Endothelial cell of umbilical vein (primary cell): Measurements from ENCODE around the gene KRT82. TPM values are rescaled to one million over a fixed set of nuclear protein-coding genes. Genes with fewer than 3 reads are reported as not detected.

Experiments
- BruUV-seq: library from RNA; stranded (reverse); fragments of 400-500 nt; replicated peaks from 2 replicates; lab custom pipeline; 2021; lab: Mats Ljungman, UMichigan
- CTCF ChIA-PET: fragments of 300-600, 350-600 bp; sonication (Branson Sonifier 250); formaldehyde crosslinking; loops from one replicate; lab custom pipeline; 2021; ENCODE audit warnings: antibody characterized with exemption, inconsistent platforms; lab: Charles Lee
- POLR2A ChIA-PET: fragments of 300-600, 350-600 bp; sonication (Branson Sonifier 250); formaldehyde crosslinking; loops from one replicate; lab custom pipeline; 2021; ENCODE audit warnings: antibody characterized with exemption, inconsistent platforms; lab: Charles Lee
- DNase-seq: peaks from one replicate; pipeline ENCODE4 v3.0.0-alpha.2; 2011; ENCODE audit warnings: low read depth, low spot score
- FAIRE-seq: peaks from 2 replicates; lab custom pipeline; 2011; peaks lifted over from hg19 to GRCh38; lab: Jason Lieb, UNC
- H2AFZ ChIP-seq: 2 replicates; pipeline ENCODE4 v1.6.0; 2012; ENCODE audit warnings: low read depth, low read length, control low read depth, inconsistent platforms
- H3K27ac ChIP-seq: 2 replicates; pipeline ENCODE4 v1.5.1; 2011; ENCODE audit warnings: low read depth, mild to moderate bottlenecking, control low read depth, low read length, moderate library complexity; ENCODE audit not compliant: insufficient read depth
- H3K27me3 ChIP-seq, 2 experiments: 2 replicates each; pipeline versions ENCODE4 v1.6.0 to v1.6.1; 2011; ENCODE audit warnings: low read length in 2 of 2, mixed read lengths in 1 of 2; ENCODE audit not compliant: control insufficient read depth in 2 of 2, insufficient read depth in 2 of 2
- H3K36me3 ChIP-seq, 2 experiments: 2 replicates in 1 of 2; 3 replicates in 1 of 2; pipeline ENCODE4 v1.5.1; 2011; ENCODE audit warnings: low read length in 2 of 2, mild to moderate bottlenecking in 1 of 2, moderate library complexity in 1 of 2; ENCODE audit not compliant: control insufficient read depth in 2 of 2, insufficient read depth in 2 of 2; ENCODE audit errors: extremely low read depth in 1 of 2
- H3K4me1 ChIP-seq: 3 replicates; pipeline ENCODE4 v1.5.1; 2011; ENCODE audit warnings: mild to moderate bottlenecking, low read length; ENCODE audit not compliant: control insufficient read depth, insufficient read depth; ENCODE audit errors: extremely low read depth
- H3K4me2 ChIP-seq: 2 replicates; pipeline ENCODE4 v1.6.1; 2011; ENCODE audit warnings: low read length, control low read depth, mixed read lengths; ENCODE audit not compliant: insufficient read depth
- H3K4me3 ChIP-seq, 3 experiments: fragments of 200-600 bp in 1 of 3; sonication (generic), shearing (Covaris generic) in 1 of 3; replicated peaks in 1 of 3; 2 replicates each; pipeline ENCODE4 v1.5.1; 2011 to 2016; ENCODE audit warnings: control low read depth in 3 of 3, low read length in 3 of 3, mild to moderate bottlenecking in 2 of 3, inconsistent platforms in 1 of 3, low read depth in 1 of 3, moderate library complexity in 1 of 3; ENCODE audit not compliant: insufficient read depth in 1 of 3
- H3K79me2 ChIP-seq: 2 replicates; pipeline ENCODE4 v1.6.0; 2012; ENCODE audit warnings: low read length, inconsistent platforms; ENCODE audit not compliant: control insufficient read depth, insufficient read depth
- H3K9ac ChIP-seq: replicated peaks from 2 replicates; pipeline ENCODE3; 2011; ENCODE audit warnings: low read length, control low read depth; ENCODE audit not compliant: insufficient read depth; ENCODE audit errors: extremely low read depth
- H3K9me1 ChIP-seq: replicated peaks from 3 replicates; pipeline ENCODE4 v1.6.0; 2011; ENCODE audit warnings: mild to moderate bottlenecking, low read length; ENCODE audit not compliant: control insufficient read depth, insufficient read depth; ENCODE audit errors: extremely low read depth
- H3K9me3 ChIP-seq: replicated peaks from 2 replicates; pipeline ENCODE4 v1.5.1; 2012; ENCODE audit warnings: low read length, inconsistent platforms; ENCODE audit not compliant: control insufficient read depth, insufficient read depth
- H4K20me1 ChIP-seq: replicated peaks from 2 replicates; pipeline ENCODE3; 2011; ENCODE audit warnings: mild to moderate bottlenecking, low read length; ENCODE audit not compliant: control insufficient read depth, insufficient read depth; ENCODE audit errors: extremely low read depth
- EZH2 ChIP-seq: IDR thresholded peaks from 2 replicates; pipeline ENCODE4 v1.6.1; 2012; ENCODE audit warnings: borderline replicate concordance, low read depth, mild to moderate bottlenecking, moderate library complexity, low read length, inconsistent platforms; ENCODE audit not compliant: severe bottlenecking
- FOS ChIP-seq: IDR thresholded peaks from 2 replicates; pipeline ENCODE4 v1.6.1; 2011; ENCODE audit warnings: mild to moderate bottlenecking, low read length, moderate library complexity, borderline replicate concordance; ENCODE audit not compliant: insufficient read depth
- GATA2 ChIP-seq: IDR thresholded peaks from 2 replicates; pipeline ENCODE4 v1.7.0; 2011; ENCODE audit warnings: low read depth, mild to moderate bottlenecking, moderate library complexity, mixed read lengths, low read length; ENCODE audit not compliant: insufficient read length, insufficient read depth
- JUN ChIP-seq: IDR thresholded peaks from 2 replicates; pipeline ENCODE4 v1.6.1; 2011; ENCODE audit warnings: borderline replicate concordance, low read depth; ENCODE audit not compliant: insufficient read length, insufficient read depth
- MYC ChIP-seq: IDR thresholded peaks from one replicate; pipeline ENCODE4 v1.6.1; 2011; ENCODE audit warnings: mild to moderate bottlenecking, low read depth, low read length
- POLR2A ChIP-seq: IDR thresholded peaks from 2 replicates; pipeline ENCODE4 v1.6.1; 2012; ENCODE audit warnings: low read depth, mild to moderate bottlenecking, control low read depth, low read length
- POLR2AphosphoS5 ChIP-seq: IDR thresholded peaks from 2 replicates; pipeline ENCODE4 v1.6.1; 2012; ENCODE audit warnings: low read depth, mild to moderate bottlenecking, control low read depth, low read length, moderate library complexity; ENCODE audit not compliant: insufficient read depth
- dilution Hi-C: fragments of 300-500 bp; cut with MboI; formaldehyde crosslinking; loops from one replicate; pipeline ENCODE4 v1.15.0; 2019; ENCODE audit warnings: low sequenced_read_pairs; ENCODE audit not compliant: extremely low pct_ligation_motif_present
- intact Hi-C: fragments of 100-400 bp; cut with micrococcal nuclease; formaldehyde crosslinking; loops from one replicate; pipeline ENCODE4 v1.10.0; 2022
- polyA plus RNA-seq, 4 experiments: library from polyadenylated mRNA; depleted of rRNA in 3 of 4; stranded (reverse) in 3 of 4; unstranded in 1 of 4; fragments of >200 nt; gene quantifications; 2 replicates each; pipeline versions ENCODE4 v1.2.1 to v1.2.3, GENCODE V29; 2011 to 2012; ENCODE audit warnings: missing spikeins in 1 of 4
- total RNA-seq: library from RNA; stranded (reverse); gene quantifications from 2 replicates; pipeline ENCODE4 v1.2.3, GENCODE V29; 2021
- TF ChIP-seq, protein P1 (sequence below): IDR thresholded peaks from 2 replicates; pipeline ENCODE4 v1.6.1; 2011; ENCODE audit not compliant: insufficient read depth, insufficient read length
- TF ChIP-seq, protein P2 (sequence below), 2 donors: IDR thresholded peaks; 1 replicate in 1 of 2; 2 replicates in 1 of 2; pipeline ENCODE4 v1.5.1; 2011; ENCODE audit warnings: low read length in 2 of 2, mild to moderate bottlenecking in 2 of 2, moderate library complexity in 2 of 2, control low read depth in 1 of 2, inconsistent platforms in 1 of 2, low read depth in 1 of 2; ENCODE audit not compliant: insufficient read depth in 1 of 2; ENCODE audit errors: extremely low read depth in 1 of 2

Gene KRT82
- total and polyA plus RNA-seq, 2 donors (not counting 3 experiments of a cell fraction or from before 2014, with no cell fraction given): not detected

DNA sequence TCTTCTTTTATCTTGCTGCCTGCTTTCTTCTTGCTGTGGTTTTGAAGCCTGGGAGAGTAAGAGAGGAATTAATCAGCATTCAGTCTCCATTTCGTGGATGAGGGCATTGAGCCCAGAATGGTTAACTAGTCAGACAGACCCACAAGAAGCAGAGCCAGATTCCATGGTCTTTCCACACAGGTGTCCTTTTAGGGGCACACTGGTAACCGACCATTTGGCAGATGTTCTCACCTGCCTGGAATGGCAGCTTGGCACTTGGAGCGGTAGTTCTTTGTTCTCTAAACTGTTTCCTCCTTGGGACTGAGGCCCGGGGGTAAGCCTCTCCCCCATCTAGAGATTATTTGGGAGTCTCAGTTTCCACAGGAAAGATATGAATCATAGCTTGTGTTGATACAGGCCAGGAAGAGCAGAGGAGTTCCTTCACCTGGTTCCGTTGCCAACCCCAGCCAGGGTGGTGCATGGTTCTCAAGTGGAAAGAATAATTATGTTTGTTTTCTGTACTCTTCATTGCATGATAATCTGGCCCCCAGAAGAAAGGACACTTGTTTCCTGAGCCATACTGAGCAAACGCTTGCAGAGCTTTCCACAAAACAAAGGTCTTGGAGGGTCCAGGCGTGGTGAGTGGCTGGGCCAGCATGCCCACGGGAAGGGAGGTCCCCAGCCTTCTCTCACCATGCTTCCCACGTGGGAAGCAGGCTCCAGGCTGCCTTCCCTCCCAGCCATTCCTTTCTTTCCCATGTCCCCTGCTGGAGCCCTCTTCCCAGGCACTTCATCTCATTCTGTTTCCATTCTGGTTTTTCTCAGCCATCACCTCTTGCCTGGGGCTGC, 30.1 kb upstream of the KRT82 start:
- Histone ChIP-seq H3K27me3 (no peaks in the 10 kb centered on the region), H2AFZ (no peak overlapping the region), H3K79me2 (no peaks in the 10 kb centered on the region), H3K4me2 (no peak overlapping the region), H3K9me1 (no peaks in the 10 kb centered on the region), H3K36me3 (no peaks in the 10 kb centered on the region), H3K4me3 (no peak overlapping the region), H3K9ac (no peak overlapping the region), H3K9me3 (no peaks in the 10 kb centered on the region), H4K20me1 (no peaks in the 10 kb centered on the region), H3K27ac (no peak overlapping the region), H3K4me1 (no peaks in the 10 kb centered on the region)
- intact Hi-C loops (no loop called here), dilution Hi-C loops (no loop called here)
- ChIA-PET POLR2A (no interaction called here), CTCF (no interaction called here)
- BruUV-seq: no TSS peak
- TF ChIP-seq POLR2A: no peak
- TF ChIP-seq, protein P1, sequence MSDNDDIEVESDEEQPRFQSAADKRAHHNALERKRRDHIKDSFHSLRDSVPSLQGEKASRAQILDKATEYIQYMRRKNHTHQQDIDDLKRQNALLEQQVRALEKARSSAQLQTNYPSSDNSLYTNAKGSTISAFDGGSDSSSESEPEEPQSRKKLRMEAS: no peak
- no peak for TF ChIP-seq JUN
- TF ChIP-seq FOS: no peak
- TF ChIP-seq, protein P2, sequence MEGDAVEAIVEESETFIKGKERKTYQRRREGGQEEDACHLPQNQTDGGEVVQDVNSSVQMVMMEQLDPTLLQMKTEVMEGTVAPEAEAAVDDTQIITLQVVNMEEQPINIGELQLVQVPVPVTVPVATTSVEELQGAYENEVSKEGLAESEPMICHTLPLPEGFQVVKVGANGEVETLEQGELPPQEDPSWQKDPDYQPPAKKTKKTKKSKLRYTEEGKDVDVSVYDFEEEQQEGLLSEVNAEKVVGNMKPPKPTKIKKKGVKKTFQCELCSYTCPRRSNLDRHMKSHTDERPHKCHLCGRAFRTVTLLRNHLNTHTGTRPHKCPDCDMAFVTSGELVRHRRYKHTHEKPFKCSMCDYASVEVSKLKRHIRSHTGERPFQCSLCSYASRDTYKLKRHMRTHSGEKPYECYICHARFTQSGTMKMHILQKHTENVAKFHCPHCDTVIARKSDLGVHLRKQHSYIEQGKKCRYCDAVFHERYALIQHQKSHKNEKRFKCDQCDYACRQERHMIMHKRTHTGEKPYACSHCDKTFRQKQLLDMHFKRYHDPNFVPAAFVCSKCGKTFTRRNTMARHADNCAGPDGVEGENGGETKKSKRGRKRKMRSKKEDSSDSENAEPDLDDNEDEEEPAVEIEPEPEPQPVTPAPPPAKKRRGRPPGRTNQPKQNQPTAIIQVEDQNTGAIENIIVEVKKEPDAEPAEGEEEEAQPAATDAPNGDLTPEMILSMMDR (IDR thresholded peaks at IDR 0.05; ENCODE audit: extremely low read depth in 1 of 2, insufficient read depth in 1 of 2, low read depth in 1 of 2, low read length in 2 of 2): no peak
- no peak for TF ChIP-seq GATA2
- TF ChIP-seq EZH2: no peak
- no peak for TF ChIP-seq MYC
- no peak for TF ChIP-seq POLR2AphosphoS5
- no peak for FAIRE-seq
- DNase-seq: no peak
